ENCODE results near the gene MRC1.

The MRC1 gene

GRCh38 chr10:17808971-17809841, at the start of gene MRC1:
MRC1 (plus strand) TSS chr10:17809348; CDS start chr10:17809466, 118 bp downstream.
- DNase-seq = no peak

- no peak for DNase-seq
Observed at GRCh38 chr10:17764142-17764541, 45.0 kb upstream of the MRC1 start.

- DNase-seq = no peak
Observed at GRCh38 chr10:17765602-17766001, 43.5 kb upstream of the MRC1 start.

GRCh38 chr10:17766731-17767130, 42.4 kb upstream of the MRC1 start:
- DNase-seq = no peak

GRCh38 chr10:17768496-17768895, 40.7 kb upstream of the MRC1 start:
- no peak for DNase-seq

- DNase-seq = no peak
Observed at GRCh38 chr10:17768957-17769356, 40.2 kb upstream of the MRC1 start.

GRCh38 chr10:17771017-17771416, 38.1 kb upstream of the MRC1 start:
- DNase-seq = no peak

- DNase-seq = no peak
Observed at GRCh38 chr10:17779784-17780183, 29.4 kb upstream of the MRC1 start.

- DNase-seq = no peak
Observed at GRCh38 chr10:17780727-17781126, 28.4 kb upstream of the MRC1 start.

GRCh38 chr10:17781856-17782255, 27.3 kb upstream of the MRC1 start:
- DNase-seq = no peak

GRCh38 chr10:17782921-17783665, 26.1 kb upstream of the MRC1 start:
- DNase-seq = no peak

- no peak for DNase-seq
Observed at GRCh38 chr10:17783751-17784150, 25.4 kb upstream of the MRC1 start.

GRCh38 chr10:17784688-17785087, 24.5 kb upstream of the MRC1 start:
- no peak for DNase-seq

GRCh38 chr10:17785276-17785930, 23.7 kb upstream of the MRC1 start:
- no peak for DNase-seq

GRCh38 chr10:17787087-17787961, 21.8 kb upstream of the MRC1 start:
- DNase-seq = no peak

- DNase-seq = no peak
Observed at GRCh38 chr10:17788646-17789045, 20.5 kb upstream of the MRC1 start.

GRCh38 chr10:17789396-17789795, 19.8 kb upstream of the MRC1 start:
- DNase-seq = no peak

- no peak for DNase-seq
Observed at GRCh38 chr10:17790651-17791050, 18.5 kb upstream of the MRC1 start.

- DNase-seq = no peak
Observed at GRCh38 chr10:17792991-17793390, 16.2 kb upstream of the MRC1 start.

GRCh38 chr10:17793823-17794644, 15.1 kb upstream of the MRC1 start:
- no peak for DNase-seq

- DNase-seq = no peak
Observed at GRCh38 chr10:17795083-17795482, 14.1 kb upstream of the MRC1 start.

Data from activated naive CD4-positive, alpha-beta T cell (primary cell).